Smooth muscle cell (in vitro differentiated cells): Measurements from ENCODE around the gene LCA5L. TPM values are rescaled to one million over a fixed set of nuclear protein-coding genes. Genes with fewer than 3 reads are reported as not detected.
A peak's percentile ranks its signal among the peaks of the same experiment; 100 is the strongest.

ENCODE experiments used
- DNase-seq: peaks from one replicate; lab custom pipeline; 2025; ENCODE audit not compliant: unreplicated experiment; lab: John Stamatoyannopoulos, UW
- H2AFZ ChIP-seq: fragments of 200-600 bp; sonication (generic); 2 replicates; pipeline ENCODE4 v1.6.0; 2016; ENCODE audit warnings: antibody characterized with exemption, low read depth, mild to moderate bottlenecking
- H3F3A ChIP-seq: fragments of 200-600 bp; sonication (generic); 2 replicates; pipeline ENCODE4 v1.6.0; 2017; ENCODE audit warnings: antibody characterized with exemption, low read depth
- H3K27ac ChIP-seq: fragments of 200-600 bp; sonication (generic); 2 replicates; pipeline ENCODE4 v1.5.1; 2016; ENCODE audit warnings: low read depth, mild to moderate bottlenecking
- H3K27me3 ChIP-seq: fragments of 200-600 bp; sonication (generic); 2 replicates; pipeline ENCODE4 v1.6.1; 2016; ENCODE audit warnings: low read depth, mild to moderate bottlenecking
- H3K36me3 ChIP-seq: fragments of 200-600 bp; sonication (generic); 2 replicates; pipeline ENCODE4 v1.5.1; 2016; ENCODE audit warnings: low read depth
- H3K4me1 ChIP-seq: fragments of 200-600 bp; sonication (generic); 2 replicates; pipeline ENCODE4 v1.5.1; 2016; ENCODE audit warnings: low read depth
- H3K4me2 ChIP-seq: fragments of 200-600 bp; sonication (generic); 2 replicates; pipeline ENCODE4 v1.6.0; 2016; ENCODE audit warnings: mild to moderate bottlenecking
- H3K4me3 ChIP-seq: fragments of 200-600 bp; sonication (generic); 2 replicates; pipeline ENCODE4 v1.5.1; 2016; ENCODE audit warnings: mild to moderate bottlenecking
- H3K79me2 ChIP-seq: fragments of 200-600 bp; sonication (generic); 2 replicates; pipeline ENCODE4 v1.6.0; 2016; ENCODE audit warnings: low read depth, mild to moderate bottlenecking
- H3K9ac ChIP-seq: fragments of 200-600 bp; sonication (generic); 2 replicates; pipeline ENCODE4 v1.6.0; 2016; ENCODE audit warnings: low read depth
- H3K9me3 ChIP-seq: fragments of 200-600 bp; sonication (generic); replicated peaks from 2 replicates; pipeline ENCODE4 v1.5.1; 2016; ENCODE audit warnings: low read depth
- H4K20me1 ChIP-seq: fragments of 200-600 bp; sonication (generic); 2 replicates; pipeline ENCODE4 v1.6.0; 2016; ENCODE audit warnings: low read depth
- CTCF ChIP-seq: fragments of 200-600 bp; sonication (generic); IDR thresholded peaks from 2 replicates; pipeline ENCODE4 v1.5.1; 2017; ENCODE audit warnings: borderline replicate concordance, mild to moderate bottlenecking, antibody characterized with exemption; ENCODE audit not compliant: insufficient read depth, poor library complexity, severe bottlenecking
- WGBS: methylation state at CpG from one replicate; pipeline ENCODE4 v1.1.7; 2016; ENCODE audit warnings: low lambda C conversion rate; 5-methylcytosine and 5-hydroxymethylcytosine counted together
- polyA plus RNA-seq: library from polyadenylated mRNA; unstranded; fragments of >200 nt; fragmentation: Nextera tagmentation; extraction: Ambion mirVana; gene quantifications from 2 replicates; pipeline ENCODE4 v1.2.1, GENCODE V29; 2016
- total RNA-seq: library from RNA; depleted of rRNA; stranded (reverse); fragments of >200 nt; gene quantifications from 2 replicates; pipeline ENCODE4 v1.2.3, GENCODE V29; 2014

LCA5L gene
- total and polyA plus RNA-seq, 2 experiments from 2014 or later = 2.2 to 2.4 TPM

DNA sequence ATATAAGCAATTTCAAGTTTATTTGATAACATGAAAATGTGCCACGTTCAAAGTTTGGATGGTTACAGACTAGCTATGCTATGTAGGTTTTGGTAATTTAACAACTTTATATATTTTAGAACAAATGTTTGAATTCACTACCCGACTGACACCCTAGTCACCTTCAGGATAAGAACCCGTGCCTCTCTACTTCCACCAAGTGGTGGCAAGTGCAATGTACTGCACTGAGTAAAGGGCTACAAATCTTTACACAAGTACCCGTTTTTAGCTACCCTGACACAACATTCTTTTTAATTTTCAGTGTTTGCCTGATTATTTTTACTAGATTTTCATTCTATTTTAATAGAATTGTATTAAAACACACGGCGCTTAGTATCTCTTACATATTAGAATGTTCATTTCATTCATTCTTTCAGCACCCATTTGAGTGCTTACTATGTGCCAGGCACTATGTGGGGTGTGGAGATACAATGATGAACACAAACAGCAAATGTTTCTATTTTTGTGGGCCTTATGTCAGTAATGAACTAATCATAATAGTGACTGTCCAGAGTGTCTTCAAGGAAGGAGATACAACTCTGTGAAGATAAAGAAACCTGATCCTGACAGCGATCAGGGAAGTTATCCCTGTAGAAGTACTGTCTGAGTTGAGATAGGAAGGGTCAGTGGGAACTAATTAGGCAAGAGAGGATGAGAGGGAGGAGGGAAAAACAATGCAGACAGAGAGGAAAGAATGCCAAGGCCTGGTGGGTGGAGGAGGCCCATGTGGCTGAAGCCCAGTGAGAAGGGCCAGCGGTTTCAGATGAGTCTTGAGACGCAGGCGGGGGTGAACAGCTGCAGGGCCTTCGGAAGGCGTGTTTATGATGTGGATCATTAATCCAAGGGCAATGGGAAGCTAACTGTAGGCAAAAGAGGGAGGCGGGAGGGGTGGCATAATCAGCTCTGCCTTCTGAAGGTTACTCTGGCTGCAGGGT lies 3.8 kb downstream of the LCA5L start:
- H3K9me3 ChIP-seq = no peaks in the 10 kb centered on the region
- peak overlapping the region; percentile 5 for H3K4me2 ChIP-seq
- WGBS = 28% methylated on average over 13 of the region's 13 CpGs
- H2AFZ ChIP-seq = no peak overlapping the region
- no peak overlapping the region for H3K4me3 ChIP-seq
- peak overlapping the region; percentile 55 for H3K27ac ChIP-seq
- H3K4me1 ChIP-seq = peaks cover 14% of the 10 kb centered on the region
- no peaks in the 10 kb centered on the region for H4K20me1 ChIP-seq
- TF ChIP-seq CTCF = peak; percentile 67
- no peaks in the 10 kb centered on the region for H3F3A ChIP-seq
- H3K36me3 ChIP-seq = no peaks in the 10 kb centered on the region
- no peak for DNase-seq
- H3K79me2 ChIP-seq = peaks cover 4% of the 10 kb centered on the region
- no peak overlapping the region for H3K9ac ChIP-seq
- no peaks in the 10 kb centered on the region for H3K27me3 ChIP-seq

- Histone ChIP-seq H3K4me1 (peaks cover 3% of the 10 kb centered on the region), H3F3A (no peaks in the 10 kb centered on the region), H3K9ac (no peak overlapping the region), H3K79me2 (no peaks in the 10 kb centered on the region), H4K20me1 (no peaks in the 10 kb centered on the region), H3K36me3 (no peaks in the 10 kb centered on the region), H3K27ac (no peak overlapping the region), H3K27me3 (no peaks in the 10 kb centered on the region), H3K4me2 (no peak overlapping the region), H2AFZ (no peak overlapping the region), H3K9me3 (no peaks in the 10 kb centered on the region), H3K4me3 (no peak overlapping the region)
- TF ChIP-seq CTCF = no peak
- 38% methylated on average over 1 of the region's 1 CpG for WGBS
- DNase-seq = no peak
These were observed 6.3 kb downstream of the LCA5L start for GRCh38 chr21:39439232-39439631.

DNA sequence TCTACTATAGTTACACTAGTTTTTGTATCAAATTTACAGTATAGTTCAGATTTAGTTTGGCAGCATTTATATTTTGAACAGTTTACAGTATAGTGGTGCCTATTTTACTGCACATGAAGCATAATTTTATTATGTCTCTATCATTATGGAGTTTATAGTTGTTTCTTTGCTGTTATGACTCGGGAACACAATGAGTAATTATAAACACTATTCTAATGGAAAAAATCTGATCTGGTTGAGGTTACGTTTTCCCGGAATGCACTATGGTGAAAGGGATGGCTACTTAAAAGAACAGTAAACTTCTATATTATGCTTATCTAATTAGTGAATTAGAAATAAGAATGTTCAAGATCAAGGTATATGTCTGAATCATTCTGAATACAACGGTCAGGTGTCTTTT lies 10.6 kb downstream of the LCA5L start:
- Histone ChIP-seq H3F3A (no peaks in the 10 kb centered on the region), H3K27me3 (no peaks in the 10 kb centered on the region), H3K9ac (no peak overlapping the region), H3K27ac (no peak overlapping the region), H3K9me3 (no peaks in the 10 kb centered on the region), H3K4me2 (no peak overlapping the region), H3K79me2 (no peaks in the 10 kb centered on the region), H3K4me3 (no peak overlapping the region), H3K36me3 (no peaks in the 10 kb centered on the region), H2AFZ (no peak overlapping the region), H3K4me1 (peaks cover 13% of the 10 kb centered on the region), H4K20me1 (no peaks in the 10 kb centered on the region)
- DNase-seq = no peak
- no peak for TF ChIP-seq CTCF
- WGBS = 68% methylated on average over 4 of the region's 4 CpGs

- no peaks in the 10 kb centered on the region for H3F3A ChIP-seq
- H3K4me2 ChIP-seq = peak overlapping the region; percentile 39
- no peak overlapping the region for H2AFZ ChIP-seq
- H3K27ac ChIP-seq = no peak overlapping the region
- no peak overlapping the region for H3K4me3 ChIP-seq
- no peaks in the 10 kb centered on the region for H3K36me3 ChIP-seq
- H4K20me1 ChIP-seq = no peaks in the 10 kb centered on the region
- no peaks in the 10 kb centered on the region for H3K79me2 ChIP-seq
- no peaks in the 10 kb centered on the region for H3K27me3 ChIP-seq
- no peak for TF ChIP-seq CTCF
- 70% methylated on average over 2 of the region's 2 CpGs for WGBS
- peaks cover 14% of the 10 kb centered on the region for H3K4me1 ChIP-seq
- no peak overlapping the region for H3K9ac ChIP-seq
- H3K9me3 ChIP-seq = no peaks in the 10 kb centered on the region
- no peak for DNase-seq
These were observed 14.6 kb downstream of the LCA5L start for GRCh38 chr21:39430954-39431353.
